Activated CD4-positive, alpha-beta T cell treated with anti-CD3 and anti-CD28 coated beads for 36 hours (primary cell): Measurements from ENCODE around the gene C5orf15. TPM values are rescaled to one million over a fixed set of nuclear protein-coding genes. Genes with fewer than 3 reads are reported as not detected.
A peak's percentile ranks its signal among the peaks of the same experiment; 100 is the strongest.
"Not testable (repeated sequence)": the region's sequence is repeated elsewhere in the genome, so short reads cannot be mapped to it uniquely, and the experiment has no call there.

ENCODE experiments used
- ATAC-seq: fragments of 200-7000 bp; cut with Tn5 transposase; one replicate; pipeline ENCODE4 v1.10.0; 2021; ENCODE audit warnings: mild to moderate bottlenecking, moderate library complexity
- CTCF ChIA-PET: fragments of 350-600 bp; sonication (Branson Sonifier 250); formaldehyde crosslinking; loops from one replicate; lab custom pipeline; 2021; ENCODE audit warnings: antibody characterized with exemption; lab: Charles Lee
- POLR2A ChIA-PET: fragments of 350-600 bp; sonication (Branson Sonifier 250); formaldehyde crosslinking; loops from one replicate; lab custom pipeline; 2021; ENCODE audit warnings: antibody characterized with exemption, inconsistent platforms; lab: Charles Lee
- DNase-seq: peaks from one replicate; pipeline ENCODE4 v3.0.0-alpha.2; 2020
- H3K27ac Mint-ChIP-seq: one replicate; pipeline ENCODE4 v1.8.0; 2021; ENCODE audit warnings: mixed read lengths
- H3K27me3 Mint-ChIP-seq: one replicate; pipeline ENCODE4 v1.8.0; 2021; ENCODE audit warnings: mixed read lengths
- H3K36me3 Mint-ChIP-seq: one replicate; pipeline ENCODE4 v1.8.0; 2021; ENCODE audit warnings: low read depth, mixed read lengths
- H3K4me1 Mint-ChIP-seq: one replicate; pipeline ENCODE4 v1.8.0; 2021; ENCODE audit warnings: mixed read lengths
- H3K4me3 Mint-ChIP-seq: one replicate; pipeline ENCODE4 v1.8.0; 2021; ENCODE audit warnings: mild to moderate bottlenecking, moderate library complexity, mixed read lengths
- H3K9me3 Mint-ChIP-seq: one replicate; pipeline ENCODE4 v1.8.0; 2021; ENCODE audit warnings: low read depth, mixed read lengths
- intact Hi-C, 2 experiments: fragments of 100-400 bp; cut with DNase I in 1 of 2; cut with micrococcal nuclease in 1 of 2; formaldehyde crosslinking; loops; one replicate each; pipeline versions ENCODE4 v1.14.2 to v1.15.1; 2022 to 2024; cut with DNase I, micrococcal nuclease
- total RNA-seq, 2 experiments: library from RNA; stranded (reverse); gene quantifications; one replicate each; pipeline ENCODE4 v1.2.3, GENCODE V29; 2021

Gene C5orf15
- total RNA-seq, 2 experiments from 2014 or later: 28.7 to 38.7 TPM

DNA sequence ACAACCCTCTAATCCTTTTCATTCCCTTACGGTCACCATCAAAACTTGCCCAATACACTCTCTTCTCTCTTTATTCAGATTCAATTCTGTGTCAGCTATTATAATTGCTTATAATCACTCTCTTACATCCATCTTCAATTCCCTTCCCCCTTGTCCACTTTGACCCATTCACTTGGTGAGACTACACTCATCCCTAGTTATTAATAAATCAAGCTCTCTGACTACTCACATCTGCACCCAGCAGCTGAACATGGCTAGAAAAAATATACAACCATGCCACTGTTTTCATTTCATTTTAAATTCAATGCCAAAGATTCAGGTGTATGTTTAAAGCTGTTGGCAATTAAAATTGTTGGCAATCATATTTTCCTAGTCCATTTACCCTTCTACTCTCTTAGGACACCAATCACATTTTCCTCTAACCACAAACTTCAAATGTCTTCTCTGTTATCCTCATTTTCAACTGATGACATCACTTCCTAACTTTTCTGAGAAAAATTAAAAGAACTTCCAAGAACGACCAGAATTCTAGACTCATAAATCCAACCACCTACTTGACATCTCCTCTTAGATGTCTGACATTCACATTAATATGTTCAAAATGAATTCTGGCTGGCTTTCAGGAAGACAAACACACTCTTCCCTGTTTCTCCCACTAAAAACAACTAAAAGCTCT, 5.5 kb downstream of the C5orf15 start:
- DNase-seq: no peak
- Mint-ChIP-seq H3K4me1 (peaks cover 61% of the 10 kb centered on the region), H3K36me3 (peaks cover 35% of the 10 kb centered on the region), H3K9me3 (no peaks in the 10 kb centered on the region), H3K27me3 (no peaks in the 10 kb centered on the region), H3K27ac (peak overlapping the region; percentile 76), H3K4me3 (peak overlapping the region; percentile 9)
- intact Hi-C loops: no loop called here
- POLR2A ChIA-PET: interaction anchor here (0.7 kb wide), 1 partner anchor 10 kb away, joined by 3 read pairs; no protein-coding TSS in a partner anchor
- peak; percentile 28 for ATAC-seq
- CTCF ChIA-PET: interaction anchor here (0.6 to 2.2 kb wide), 11 partner anchors 16 to 539 kb away, joined by 3 to 7 read pairs (median 3); no protein-coding TSS in a partner anchor

DNA sequence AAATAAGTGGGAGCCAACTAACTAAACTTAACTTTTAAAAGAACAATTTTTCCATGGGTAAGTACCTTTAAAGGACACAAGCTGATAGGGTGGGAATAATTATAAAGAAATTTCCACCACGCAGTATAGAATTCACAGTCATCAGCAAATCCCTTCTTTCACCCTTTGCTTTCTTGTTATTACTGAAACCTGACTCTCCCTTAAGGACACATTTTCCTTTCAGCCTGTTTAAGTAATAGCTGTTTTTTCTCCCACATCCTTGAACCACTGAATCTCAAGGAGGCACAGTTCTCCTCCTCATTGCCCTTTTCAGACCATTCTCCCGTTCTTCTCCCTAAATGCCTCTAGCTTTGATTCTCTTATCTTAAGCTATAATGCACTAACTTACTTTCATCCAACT, 6.3 kb downstream of the C5orf15 start:
- POLR2A ChIA-PET: no interaction called here
- Mint-ChIP-seq H3K4me3 (no peak overlapping the region), H3K9me3 (no peaks in the 10 kb centered on the region), H3K36me3 (peaks cover 35% of the 10 kb centered on the region), H3K27me3 (no peaks in the 10 kb centered on the region), H3K27ac (peak overlapping the region; percentile 76), H3K4me1 (peaks cover 63% of the 10 kb centered on the region)
- DNase-seq (no peak), ATAC-seq (no peak)
- CTCF ChIA-PET: interaction anchor here (1.0 to 2.2 kb wide), 6 partner anchors 16 to 92 kb away, joined by 3 to 7 read pairs (median 5); no protein-coding TSS in a partner anchor
- intact Hi-C loops: no loop called here

DNA sequence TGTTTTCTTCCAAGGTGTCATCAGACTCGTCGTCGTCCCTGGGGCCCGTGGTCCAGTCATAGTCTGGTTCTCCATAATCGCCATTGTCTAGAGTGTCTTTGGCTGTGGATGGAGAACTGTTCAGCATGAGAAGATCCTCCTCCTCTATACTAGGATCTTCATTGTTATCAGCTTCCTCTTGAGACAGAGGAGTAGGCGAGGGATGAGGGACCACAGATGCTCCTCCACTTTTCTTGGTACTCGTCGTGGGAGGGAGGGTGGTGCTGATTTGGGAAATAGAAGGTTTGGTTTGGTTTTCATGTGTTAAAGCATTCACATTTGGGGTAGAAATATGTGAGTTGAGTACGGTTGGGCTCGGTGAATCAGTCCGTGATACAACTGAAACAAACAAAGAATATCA, 8.8 kb downstream of the C5orf15 start:
- Mint-ChIP-seq H3K27ac (peak overlapping the region; percentile 27), H3K9me3 (no peaks in the 10 kb centered on the region), H3K4me3 (no peak overlapping the region), H3K4me1 (peaks cover 45% of the 10 kb centered on the region), H3K27me3 (no peaks in the 10 kb centered on the region), H3K36me3 (peaks cover 34% of the 10 kb centered on the region)
- ATAC-seq (peak; percentile 22), DNase-seq (no peak)
- ChIA-PET CTCF (interaction anchor here (0.7 kb wide), 1 partner anchor 37 kb away, joined by 4 read pairs; no protein-coding TSS in a partner anchor), POLR2A (no interaction called here)
- intact Hi-C loops: no loop called here

DNA sequence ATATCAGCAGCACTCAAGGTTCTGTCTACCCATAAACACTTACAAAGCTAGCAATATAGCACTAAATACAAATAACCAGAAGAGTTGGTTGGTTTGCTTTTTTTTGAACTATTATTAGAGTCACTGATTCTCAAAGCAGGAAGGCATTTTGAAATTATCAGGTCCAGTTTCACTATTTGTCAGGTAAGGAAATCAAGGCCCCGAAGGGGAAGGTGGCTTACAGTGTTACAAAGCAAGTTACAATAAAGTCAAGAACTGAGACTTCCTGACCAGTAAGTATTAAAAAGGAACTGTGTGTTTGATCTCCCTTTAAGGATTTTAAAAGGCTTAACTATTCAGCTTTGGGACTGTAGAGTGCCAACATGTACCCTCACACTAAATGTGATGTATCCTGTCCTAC, 10.8 kb downstream of the C5orf15 start:
- Mint-ChIP-seq H3K36me3 (peaks cover 22% of the 10 kb centered on the region), H3K4me1 (peaks cover 30% of the 10 kb centered on the region), H3K27me3 (no peaks in the 10 kb centered on the region), H3K9me3 (no peaks in the 10 kb centered on the region), H3K27ac (peak overlapping the region; percentile 59), H3K4me3 (no peak overlapping the region)
- CTCF ChIA-PET: interaction anchor here (1.1 to 2.4 kb wide), 2 partner anchors 9 to 204 kb away, joined by 3 to 6 read pairs; no protein-coding TSS in a partner anchor
- ATAC-seq (peak; percentile 43), DNase-seq (no peak)
- POLR2A ChIA-PET: no interaction called here
- intact Hi-C loops: no loop called here

DNA sequence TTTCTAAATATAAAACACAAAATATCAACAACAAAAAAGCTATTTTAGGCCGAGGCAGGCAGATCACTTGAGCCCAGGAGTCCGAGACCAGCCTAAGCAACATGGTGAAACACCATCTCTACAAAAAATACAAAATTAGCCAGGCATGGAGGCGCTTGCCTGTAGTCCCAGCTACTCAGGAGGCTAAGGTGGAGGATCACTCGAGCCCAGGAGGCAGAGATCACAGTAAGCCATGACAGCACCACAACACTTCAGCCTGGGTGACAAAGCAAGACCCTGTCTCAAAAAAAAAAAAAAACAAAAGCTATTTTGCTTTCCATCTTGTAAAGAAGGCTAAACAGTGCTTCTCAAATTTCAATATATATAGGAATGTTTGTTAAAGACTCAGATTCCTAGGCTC, 11.3 kb downstream of the C5orf15 start:
- Mint-ChIP-seq H3K4me1 (peaks cover 25% of the 10 kb centered on the region), H3K9me3 (no peaks in the 10 kb centered on the region), H3K4me3 (no peak overlapping the region), H3K27ac (peak overlapping the region; percentile 59), H3K36me3 (peaks cover 22% of the 10 kb centered on the region), H3K27me3 (no peaks in the 10 kb centered on the region)
- ATAC-seq (no peak), DNase-seq (no peak)
- CTCF ChIA-PET: interaction anchor here (0.7 to 2.4 kb wide), 3 partner anchors 10 to 203 kb away, joined by 3 to 6 read pairs (median 3); no protein-coding TSS in a partner anchor
- POLR2A ChIA-PET: no interaction called here
- intact Hi-C loops: no loop called here

DNA sequence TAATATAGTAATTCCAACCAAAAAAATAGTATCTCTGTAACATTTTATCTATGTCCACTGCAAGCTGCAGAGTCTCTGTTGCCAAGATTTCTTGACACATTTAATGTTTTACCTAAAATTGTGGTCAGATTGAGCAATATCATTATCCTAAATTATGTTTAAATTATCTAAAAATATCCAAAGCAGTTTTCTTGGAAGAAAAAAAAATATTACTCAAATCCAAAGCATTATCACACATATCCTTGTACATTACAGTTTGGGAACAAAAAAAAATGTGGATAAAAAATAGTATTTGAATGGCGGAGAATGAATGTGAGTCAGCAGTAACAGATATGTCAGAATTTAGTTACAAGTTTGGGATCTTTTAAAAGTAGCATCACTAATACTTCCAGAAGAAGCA, 12.2 kb downstream of the C5orf15 start:
- intact Hi-C loops: not testable (repeated sequence)

DNA sequence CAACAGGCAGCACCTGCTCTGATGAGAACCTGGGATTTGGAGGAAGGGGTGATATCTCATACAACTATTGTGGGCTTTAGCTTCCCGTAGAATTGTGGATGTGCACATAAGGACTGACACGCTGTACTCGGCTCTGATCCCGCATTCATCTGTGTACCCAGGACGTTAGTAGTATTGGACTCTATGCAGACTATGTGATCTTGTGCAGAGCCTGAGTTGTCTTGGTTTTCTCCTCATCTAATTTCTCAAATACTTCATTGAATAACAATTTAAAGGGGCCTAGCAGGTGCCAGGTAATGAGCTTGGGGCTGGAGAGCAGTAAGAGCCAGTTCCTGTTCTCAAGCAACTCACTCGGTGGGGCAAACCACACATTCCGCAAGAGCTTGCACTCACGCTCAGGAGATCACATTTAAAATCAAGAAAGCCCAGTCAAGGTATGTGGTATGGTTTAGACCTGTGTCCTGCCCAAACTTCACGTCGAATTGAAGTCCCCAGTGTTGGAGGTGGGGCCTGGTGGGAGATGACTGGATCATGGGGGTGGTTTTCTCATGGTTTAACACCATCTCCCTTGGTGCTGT, 14.8 kb downstream of the C5orf15 start:
- no peak for ATAC-seq
- Mint-ChIP-seq H3K36me3 (peaks cover 12% of the 10 kb centered on the region), H3K4me3 (no peak overlapping the region), H3K27ac (no peak overlapping the region), H3K27me3 (no peaks in the 10 kb centered on the region), H3K9me3 (no peaks in the 10 kb centered on the region), H3K4me1 (peaks cover 8% of the 10 kb centered on the region)
- no peak for DNase-seq
- intact Hi-C loops: no loop called here
- CTCF ChIA-PET: interaction anchor here (0.6 to 1.5 kb wide), 6 partner anchors 9 to 400 kb away, joined by 3 to 4 read pairs (median 3); no protein-coding TSS in a partner anchor
- POLR2A ChIA-PET: no interaction called here

More for the DNA sequence above, 12.2 kb downstream of the C5orf15 start:
- H3K27me3 Mint-ChIP-seq, CTCF ChIA-PET, ATAC-seq, H3K27ac Mint-ChIP-seq, DNase-seq, H3K9me3 Mint-ChIP-seq, POLR2A ChIA-PET, H3K4me3 Mint-ChIP-seq: not testable (repeated sequence)
- H3K36me3 Mint-ChIP-seq: peaks cover 22% of the 10 kb centered on the region
- peaks cover 25% of the 10 kb centered on the region for H3K4me1 Mint-ChIP-seq

DNA sequence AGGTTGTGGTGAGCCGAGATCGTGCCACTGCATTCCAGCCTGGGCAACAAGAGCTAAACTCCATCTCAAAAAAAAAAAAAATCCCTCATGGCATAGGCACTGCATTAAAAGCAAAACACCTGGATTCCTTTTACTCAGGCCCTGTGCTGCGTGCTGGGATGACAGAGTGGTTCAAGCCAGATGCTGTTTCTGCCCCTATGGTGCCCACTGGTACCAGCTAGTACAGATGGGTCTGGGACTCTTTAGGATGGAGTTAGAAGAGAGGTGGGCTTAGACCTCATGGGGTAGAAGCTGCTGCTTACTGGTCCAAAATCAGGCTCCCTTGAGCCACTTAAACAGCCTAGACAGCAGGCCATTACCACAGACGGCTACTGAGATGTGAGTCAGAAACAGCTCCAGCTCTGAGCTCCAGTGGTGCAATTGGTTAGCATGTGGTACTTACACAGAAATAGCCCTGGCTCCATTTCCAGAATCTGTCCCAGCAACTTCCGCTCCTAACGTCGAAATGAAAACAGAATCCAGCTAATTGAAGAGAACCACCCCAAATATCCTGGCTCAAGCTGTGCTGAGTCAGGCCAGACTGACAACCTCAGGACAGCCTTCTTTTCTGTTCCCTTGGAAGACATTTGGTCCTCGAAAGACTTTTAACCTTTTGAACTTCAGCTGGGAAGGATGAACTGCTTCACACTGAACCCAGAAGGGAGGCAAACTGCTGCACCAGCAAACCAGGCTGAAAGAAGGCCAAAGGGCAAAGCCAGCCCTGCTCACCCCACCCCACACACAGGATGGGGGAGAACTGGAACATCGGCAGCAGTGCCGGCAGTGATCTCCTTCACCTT, 15.5 kb downstream of the C5orf15 start:
- no peak for ATAC-seq
- intact Hi-C loops: no loop called here
- peaks cover 7% of the 10 kb centered on the region for H3K4me1 Mint-ChIP-seq
- no peak for DNase-seq
- H3K4me3 Mint-ChIP-seq: no peak overlapping the region
- H3K27me3 Mint-ChIP-seq: no peaks in the 10 kb centered on the region
- H3K36me3 Mint-ChIP-seq: peaks cover 11% of the 10 kb centered on the region
- H3K27ac Mint-ChIP-seq: no peak overlapping the region
- ChIA-PET POLR2A (interaction anchor here (0.5 to 0.8 kb wide), 3 partner anchors 11 to 640 kb away, joined by 3 to 8 read pairs (median 5); no protein-coding TSS in a partner anchor), CTCF (interaction anchor here (0.6 to 1.5 kb wide), 6 partner anchors 10 to 501 kb away, joined by 3 to 4 read pairs (median 3); no protein-coding TSS in a partner anchor)
- no peaks in the 10 kb centered on the region for H3K9me3 Mint-ChIP-seq

DNA sequence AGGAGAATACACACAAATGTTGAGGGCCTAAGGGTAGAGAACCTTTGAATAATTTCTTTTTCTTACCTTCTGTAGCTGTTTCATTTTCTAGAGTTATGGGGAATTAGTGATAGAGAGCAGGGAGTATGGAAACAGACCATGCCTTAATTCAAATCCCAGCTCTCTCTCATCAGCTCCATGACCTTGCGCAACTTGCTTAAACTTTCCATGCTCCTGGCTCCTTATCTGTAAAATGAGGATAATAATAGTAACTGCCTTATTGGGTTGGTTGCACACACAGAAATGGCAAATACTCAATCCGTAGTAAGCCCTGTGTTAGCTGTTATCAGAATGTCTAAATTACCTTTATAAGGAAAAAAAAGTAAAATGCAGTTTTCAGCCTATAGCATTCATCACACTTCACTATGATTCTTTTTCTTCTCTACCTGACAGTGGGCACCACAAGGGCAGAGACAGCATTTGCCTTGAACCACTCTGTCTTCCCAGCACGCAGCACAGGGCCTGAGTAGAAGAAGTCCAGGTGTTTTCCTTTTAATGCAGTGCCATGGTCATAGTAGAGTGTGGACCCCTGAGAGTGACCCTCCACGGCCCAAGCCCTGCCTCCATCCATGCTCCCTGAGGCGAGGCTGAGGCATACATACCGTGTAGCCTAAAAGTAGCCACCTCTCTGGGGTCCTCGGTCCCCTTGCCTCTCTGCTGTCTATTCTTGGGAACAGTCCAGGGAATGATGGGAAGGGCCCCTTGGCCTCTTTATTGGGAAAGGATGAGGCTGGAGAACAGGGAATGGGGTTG, 17.4 kb downstream of the C5orf15 start:
- H3K27ac Mint-ChIP-seq: no peak overlapping the region
- DNase-seq (no peak), ATAC-seq (no peak)
- peaks cover 5% of the 10 kb centered on the region for H3K36me3 Mint-ChIP-seq
- no peaks in the 10 kb centered on the region for H3K27me3 Mint-ChIP-seq
- H3K4me1 Mint-ChIP-seq: no peaks in the 10 kb centered on the region
- no peaks in the 10 kb centered on the region for H3K9me3 Mint-ChIP-seq
- no peak overlapping the region for H3K4me3 Mint-ChIP-seq
- CTCF ChIA-PET: interaction anchor here (0.6 to 1.1 kb wide), 6 partner anchors 16 to 528 kb away, joined by 3 to 4 read pairs (median 3); no protein-coding TSS in a partner anchor
- intact Hi-C loops: no loop called here
- POLR2A ChIA-PET: no interaction called here

DNA sequence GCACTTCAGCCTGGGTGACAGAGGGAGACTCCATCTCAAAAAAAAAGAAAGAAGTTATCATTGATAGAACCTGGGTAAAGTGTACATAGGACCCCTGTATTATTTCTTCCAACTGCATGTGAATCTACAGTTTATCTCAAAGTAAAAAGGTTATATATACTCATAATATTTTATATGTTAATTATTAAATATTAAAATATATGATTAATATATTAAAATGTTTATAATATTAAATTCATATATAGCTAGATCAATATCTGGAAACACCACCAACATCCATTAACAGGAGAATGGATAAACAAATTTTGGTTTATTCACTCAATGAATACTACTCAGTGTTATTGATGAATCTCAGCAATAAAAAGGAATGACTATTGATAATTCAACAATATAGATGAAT, 19.7 kb downstream of the C5orf15 start:
- H3K9me3 Mint-ChIP-seq: no peaks in the 10 kb centered on the region
- POLR2A ChIA-PET: no interaction called here
- intact Hi-C loops: loop anchor here (10.0 kb wide), 3 partner anchors 194 to 524 kb away; partner anchors contain the start of gene FSTL4 (in 1 of the 2)
- DNase-seq: no peak
- ATAC-seq: no peak
- no peaks in the 10 kb centered on the region for H3K27me3 Mint-ChIP-seq
- H3K27ac Mint-ChIP-seq: no peak overlapping the region
- no peaks in the 10 kb centered on the region for H3K4me1 Mint-ChIP-seq
- CTCF ChIA-PET: interaction anchor here (0.6 to 1.5 kb wide), 4 partner anchors 46 to 950 kb away, joined by 3 to 4 read pairs (median 3); no protein-coding TSS in a partner anchor
- H3K36me3 Mint-ChIP-seq: no peaks in the 10 kb centered on the region
- no peak overlapping the region for H3K4me3 Mint-ChIP-seq
